SU-DHL-6 (cell line): ENCODE measurements around the gene CUEDC1.

ENCODE experiments used
- CTCF ChIP-seq: fragments of 200-600 bp; sonication (generic); IDR thresholded peaks from one replicate; pipeline ENCODE4 v1.5.1; 2017; ENCODE audit warnings: antibody characterized with exemption, mild to moderate bottlenecking, low read length, moderate library complexity; ENCODE audit not compliant: insufficient read depth, poor library complexity, severe bottlenecking
- EZH2phosphoT487 ChIP-seq: fragments of 200-600 bp; sonication (generic), shearing (Covaris generic); conservative IDR thresholded peaks from 2 replicates; pipeline ENCODE4 v1.6.1; 2018; ENCODE audit warnings: mild to moderate bottlenecking, antibody characterized with exemption, low read length, moderate library complexity, mixed read lengths

- TF ChIP-seq CTCF, result no peak
- TF ChIP-seq EZH2phosphoT487, result no peak
Measured at GRCh38 chr17:57868007-57868909, 87.0 kb downstream of the CUEDC1 start.
